Iris pigment epithelial cell (primary cell): ENCODE results near the gene HBG1.

Experiments used
- DNase-seq: peaks from one replicate; pipeline ENCODE4 v3.0.0-alpha.2; 2011; ENCODE audit warnings: low read depth

Gene HBG1

GRCh38 chr11:5246772-5247471 lies 2.7 kb downstream of the HBG1 start:
- DNase-seq, result peak; percentile 18

- no peak for DNase-seq
Observed at GRCh38 chr11:5245155-5245554, 4.5 kb downstream of the HBG1 start.

GRCh38 chr11:5243816-5244180 lies 5.9 kb downstream of the HBG1 start:
- no peak for DNase-seq

GRCh38 chr11:5242933-5243815 lies 6.5 kb downstream of the HBG1 start:
- DNase-seq, result peak; percentile 81

- DNase-seq, result no peak
Observed at GRCh38 chr11:5242208-5242607, 7.4 kb downstream of the HBG1 start.

GRCh38 chr11:5241458-5241857 lies 8.2 kb downstream of the HBG1 start:
- no peak for DNase-seq

GRCh38 chr11:5240458-5240857 lies 9.2 kb downstream of the HBG1 start:
- no peak for DNase-seq

GRCh38 chr11:5240056-5240455 lies 9.6 kb downstream of the HBG1 start:
- no peak for DNase-seq

GRCh38 chr11:5239046-5239445 lies 10.6 kb downstream of the HBG1 start:
- peak; percentile 25 for DNase-seq

- no peak for DNase-seq
Observed at GRCh38 chr11:5238486-5238885, 11.2 kb downstream of the HBG1 start.

- no peak for DNase-seq
Observed at GRCh38 chr11:5237420-5237819, 12.2 kb downstream of the HBG1 start.

- no peak for DNase-seq
Observed at GRCh38 chr11:5235364-5236095, 14.1 kb downstream of the HBG1 start.

GRCh38 chr11:5234381-5234834 lies 15.2 kb downstream of the HBG1 start, which contains the start of gene HBD:
TSS of gene HBD (minus strand) at chr11:5234483. CDS start at chr11:5234433, 50 bp downstream.
- peak; percentile 64 for DNase-seq

GRCh38 chr11:5233307-5233706 lies 16.4 kb downstream of the HBG1 start:
- DNase-seq, result no peak

- DNase-seq, result no peak
Observed at GRCh38 chr11:5232821-5233220, 16.8 kb downstream of the HBG1 start.

GRCh38 chr11:5232176-5232575 lies 17.5 kb downstream of the HBG1 start:
- DNase-seq, result no peak

GRCh38 chr11:5231111-5231510 lies 18.5 kb downstream of the HBG1 start:
- no peak for DNase-seq

- DNase-seq, result no peak
Observed at GRCh38 chr11:5230266-5230665, 19.4 kb downstream of the HBG1 start.

GRCh38 chr11:5229796-5230195 lies 19.9 kb downstream of the HBG1 start:
- DNase-seq, result no peak

GRCh38 chr11:5229356-5229755 lies 20.3 kb downstream of the HBG1 start:
- DNase-seq, result no peak

- no peak for DNase-seq
Observed at GRCh38 chr11:5228124-5228523, 21.5 kb downstream of the HBG1 start.

- DNase-seq, result no peak
Observed at GRCh38 chr11:5227681-5228080, 22.0 kb downstream of the HBG1 start.
